ENCODE measurements around the gene RNASET2.

Gene RNASET2

DNA sequence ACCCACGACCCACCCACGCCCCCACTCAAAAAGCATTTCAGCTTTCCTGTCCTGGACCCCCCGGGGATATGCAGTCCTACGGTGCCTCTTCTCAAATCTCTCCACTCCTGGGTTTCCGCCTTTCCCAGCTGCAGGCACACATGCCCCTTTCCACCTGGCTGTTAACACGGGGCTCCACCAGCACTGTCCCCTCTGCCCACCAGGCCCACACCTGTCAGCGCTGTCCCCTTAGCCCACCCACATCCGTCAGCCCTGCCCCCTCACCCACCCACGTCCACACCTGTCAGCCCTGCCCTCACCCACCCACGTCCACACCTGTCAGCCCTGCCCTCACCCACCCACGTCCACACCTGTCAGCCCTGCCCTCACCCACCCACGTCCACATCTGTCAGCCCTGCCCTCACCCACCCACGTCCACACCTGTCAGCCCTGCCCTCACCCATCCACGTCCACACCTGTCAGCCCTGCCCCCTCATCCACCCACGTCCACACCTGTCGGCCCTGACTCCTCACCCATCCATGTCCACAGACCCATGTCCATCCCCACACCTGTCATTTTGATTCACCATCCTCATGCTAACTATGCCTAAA is 11.6 kb downstream of the RNASET2 start:
- H3K4me3 ChIP-seq (ENCODE audit: low read depth, low read length), result no peak overlapping the region
- TF ChIP-seq, protein P1, sequence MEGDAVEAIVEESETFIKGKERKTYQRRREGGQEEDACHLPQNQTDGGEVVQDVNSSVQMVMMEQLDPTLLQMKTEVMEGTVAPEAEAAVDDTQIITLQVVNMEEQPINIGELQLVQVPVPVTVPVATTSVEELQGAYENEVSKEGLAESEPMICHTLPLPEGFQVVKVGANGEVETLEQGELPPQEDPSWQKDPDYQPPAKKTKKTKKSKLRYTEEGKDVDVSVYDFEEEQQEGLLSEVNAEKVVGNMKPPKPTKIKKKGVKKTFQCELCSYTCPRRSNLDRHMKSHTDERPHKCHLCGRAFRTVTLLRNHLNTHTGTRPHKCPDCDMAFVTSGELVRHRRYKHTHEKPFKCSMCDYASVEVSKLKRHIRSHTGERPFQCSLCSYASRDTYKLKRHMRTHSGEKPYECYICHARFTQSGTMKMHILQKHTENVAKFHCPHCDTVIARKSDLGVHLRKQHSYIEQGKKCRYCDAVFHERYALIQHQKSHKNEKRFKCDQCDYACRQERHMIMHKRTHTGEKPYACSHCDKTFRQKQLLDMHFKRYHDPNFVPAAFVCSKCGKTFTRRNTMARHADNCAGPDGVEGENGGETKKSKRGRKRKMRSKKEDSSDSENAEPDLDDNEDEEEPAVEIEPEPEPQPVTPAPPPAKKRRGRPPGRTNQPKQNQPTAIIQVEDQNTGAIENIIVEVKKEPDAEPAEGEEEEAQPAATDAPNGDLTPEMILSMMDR (conservative IDR thresholded peaks at IDR 0.05; ENCODE audit: low read depth, low read length), result no peak
- no peak for DNase-seq (ENCODE audit: low read depth)

DNA sequence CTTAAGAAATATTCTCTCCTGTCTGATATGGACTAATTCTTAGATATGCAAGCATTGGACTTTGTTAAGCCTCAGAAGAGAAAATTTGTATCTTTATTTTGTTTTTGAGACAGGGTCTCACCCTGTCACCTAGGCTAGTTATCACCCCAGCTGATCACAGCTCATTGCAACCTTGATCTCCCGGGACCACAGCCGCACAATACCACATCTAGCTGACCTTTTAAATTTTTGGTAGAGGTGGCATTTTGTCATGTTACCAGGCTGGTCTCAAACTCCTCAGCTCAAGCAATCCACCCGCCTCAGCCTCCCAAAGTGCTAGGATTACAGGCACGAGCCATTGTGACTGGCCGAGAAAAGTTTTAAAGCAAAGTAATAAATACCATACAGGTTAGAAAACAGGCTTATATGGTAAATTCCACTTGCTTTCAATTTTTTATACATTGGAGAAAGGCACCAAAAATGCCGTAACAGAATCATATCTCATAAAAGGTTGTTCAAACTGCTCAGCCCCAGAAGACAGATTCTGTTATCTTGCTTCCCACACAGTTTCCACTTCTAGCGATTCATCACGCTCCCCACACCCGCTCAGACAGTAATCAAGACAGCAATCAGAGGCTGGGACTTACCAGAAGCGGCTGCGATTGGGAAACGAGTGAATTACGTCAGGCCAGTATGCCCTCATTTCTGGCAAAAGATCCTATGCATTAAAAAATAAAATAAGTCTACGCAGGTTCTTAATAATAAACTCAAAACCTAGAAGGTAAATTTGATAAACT is 13.8 kb downstream of the RNASET2 start:
- H3K4me3 ChIP-seq (ENCODE audit: low read depth, low read length), result no peak overlapping the region
- DNase-seq (ENCODE audit: low read depth), result peak; percentile 23
- TF ChIP-seq, protein P1 (conservative IDR thresholded peaks at IDR 0.05; ENCODE audit: low read depth, low read length), result no peak

DNA sequence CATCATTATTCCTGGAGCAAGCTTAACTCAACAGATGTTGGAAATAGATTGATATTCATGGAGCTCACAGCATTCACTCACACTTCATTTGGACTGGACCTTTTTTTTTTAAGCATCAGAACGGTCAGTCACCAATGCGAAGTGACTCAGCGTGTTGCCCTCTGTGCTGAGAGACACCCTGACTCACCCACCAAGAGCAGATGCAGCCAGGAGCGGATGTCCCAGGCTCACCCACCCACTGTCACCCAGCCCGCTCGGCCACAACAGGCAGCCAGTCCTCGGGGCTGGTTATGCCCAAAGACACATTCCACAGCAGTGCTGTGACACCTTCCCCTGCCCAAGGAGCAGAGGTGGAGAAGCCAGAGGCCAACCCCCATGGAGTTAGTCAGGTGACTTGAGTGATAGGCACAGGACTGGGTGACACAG is 15.7 kb downstream of the RNASET2 start:
- TF ChIP-seq, protein P1 (conservative IDR thresholded peaks at IDR 0.05; ENCODE audit: low read depth, low read length), result no peak

DNA sequence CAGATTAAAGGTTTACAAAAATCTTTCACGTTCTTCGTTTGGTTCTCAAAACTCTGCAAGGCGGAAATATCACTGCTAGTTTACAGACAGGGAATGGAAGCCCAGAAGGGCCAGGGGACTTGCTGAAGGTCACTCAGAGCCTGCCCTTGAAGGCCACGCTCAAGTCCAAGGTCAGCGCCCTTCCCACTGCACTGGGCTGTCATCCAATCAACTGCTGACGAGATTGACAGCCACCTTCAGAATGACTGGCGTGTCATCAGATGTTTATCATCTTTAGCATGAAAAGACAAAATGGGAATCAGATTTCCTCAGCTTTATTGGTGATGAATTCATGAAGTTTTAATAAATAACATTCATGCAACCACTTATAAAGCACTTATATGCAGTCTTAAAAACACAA is 16.5 kb downstream of the RNASET2 start:
- TF ChIP-seq, protein P1 (conservative IDR thresholded peaks at IDR 0.05; ENCODE audit: low read depth, low read length), result no peak
- no peak overlapping the region for H3K4me3 ChIP-seq (ENCODE audit: low read depth, low read length)
- DNase-seq (ENCODE audit: low read depth), result no peak

More for the DNA sequence above, 15.7 kb downstream of the RNASET2 start:
- no peak for DNase-seq (ENCODE audit: low read depth)
- H3K4me3 ChIP-seq (ENCODE audit: low read depth, low read length), result no peak overlapping the region

DNA sequence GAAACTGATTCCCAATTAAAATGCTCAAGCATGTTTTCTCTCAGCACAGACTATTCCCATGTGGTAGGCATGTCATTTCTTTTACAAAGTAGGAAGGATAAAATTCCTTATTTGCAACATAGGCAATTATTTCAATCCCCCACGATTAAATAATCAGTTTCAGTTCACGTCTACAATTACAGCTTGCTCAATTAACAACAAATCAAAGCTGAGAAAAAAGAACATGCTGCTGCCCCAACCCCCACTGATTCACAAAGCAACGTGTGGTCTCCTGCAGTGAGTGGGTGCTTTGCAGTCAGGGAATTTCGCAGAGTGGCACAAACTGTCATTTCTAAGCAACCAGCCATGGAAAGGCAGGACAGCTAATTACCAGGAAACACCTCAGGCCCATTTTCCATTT is 17.0 kb downstream of the RNASET2 start:
- H3K4me3 ChIP-seq (ENCODE audit: low read depth, low read length), result no peak overlapping the region
- TF ChIP-seq, protein P1 (conservative IDR thresholded peaks at IDR 0.05; ENCODE audit: low read depth, low read length), result no peak
- DNase-seq (ENCODE audit: low read depth), result no peak

DNA sequence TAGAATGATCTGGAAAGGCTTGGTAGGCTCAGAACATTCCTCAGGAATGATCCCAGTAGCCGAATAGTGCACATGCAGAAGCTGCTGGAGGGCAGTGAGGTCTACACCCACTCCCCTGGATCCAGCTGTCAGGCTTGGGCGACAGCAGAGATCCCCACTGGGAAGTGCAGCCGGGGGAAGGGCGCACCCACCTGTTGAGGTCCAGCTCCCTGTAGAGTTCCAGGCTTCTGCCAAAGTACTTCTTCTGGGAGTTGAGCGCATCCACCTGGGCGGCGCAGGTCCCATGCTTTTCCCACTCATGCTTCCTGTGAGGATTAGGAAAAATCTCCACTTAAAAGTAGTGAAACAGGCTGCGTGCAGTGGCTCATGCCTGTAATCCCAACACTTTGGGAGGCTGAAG is 17.6 kb downstream of the RNASET2 start:
- no peak overlapping the region for H3K4me3 ChIP-seq (ENCODE audit: low read depth, low read length)
- no peak for DNase-seq (ENCODE audit: low read depth)
- TF ChIP-seq, protein P1 (conservative IDR thresholded peaks at IDR 0.05; ENCODE audit: low read depth, low read length), result no peak

DNA sequence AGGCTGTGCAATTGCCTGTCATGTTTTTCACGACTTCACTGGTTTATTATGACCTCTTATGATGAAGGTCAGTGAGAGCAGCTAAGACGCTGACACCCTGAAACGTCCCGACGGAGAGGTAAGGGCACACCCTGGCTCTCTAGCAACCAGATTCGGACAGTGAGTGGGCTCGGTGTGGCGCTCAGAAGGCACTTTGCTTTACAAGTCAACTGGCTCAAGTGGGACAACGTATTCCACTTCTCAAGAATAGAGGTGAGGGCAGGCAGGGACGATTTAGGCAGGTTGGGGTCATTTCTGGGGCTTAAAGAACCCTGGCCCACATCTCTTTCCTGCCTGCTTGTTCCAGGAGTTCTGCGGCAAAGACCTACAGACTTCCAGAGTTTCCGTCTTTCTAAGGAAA is 18.2 kb downstream of the RNASET2 start:
- no peak for DNase-seq (ENCODE audit: low read depth)
- TF ChIP-seq, protein P1 (conservative IDR thresholded peaks at IDR 0.05; ENCODE audit: low read depth, low read length), result no peak
- H3K4me3 ChIP-seq (ENCODE audit: low read depth, low read length), result no peak overlapping the region
